Mucosa of descending colon (tissue), 3 donors: ENCODE data around the gene SHB. TPM values are rescaled to one million over a fixed set of nuclear protein-coding genes. Genes with fewer than 3 reads are reported as not detected.

Source experiments
- ATAC-seq: fragments of 200-7000 bp; cut with Tn5 transposase; one replicate; pipeline ENCODE4 v1.9.1; 2020; ENCODE audit warnings: mild to moderate bottlenecking, moderate library complexity
- DNase-seq, 3 donors: peaks; one replicate each; pipeline ENCODE4 v3.0.0-alpha.2; 2020
- H3K36me3 ChIP-seq: fragments of 200-600 bp; one replicate; pipeline ENCODE4 v1.8.0; 2021; ENCODE audit warnings: low read depth, mild to moderate bottlenecking
- H3K4me1 ChIP-seq: fragments of 200-600 bp; one replicate; pipeline ENCODE4 v1.8.0; 2021; ENCODE audit warnings: low read depth, mild to moderate bottlenecking
- H3K4me3 ChIP-seq: fragments of 200-600 bp; one replicate; pipeline ENCODE4 v1.8.0; 2021; ENCODE audit warnings: mild to moderate bottlenecking
- H3K9me3 ChIP-seq: fragments of 200-600 bp; one replicate; pipeline ENCODE4 v1.8.0; 2021; ENCODE audit warnings: mild to moderate bottlenecking
- intact Hi-C, 2 donors: fragments of 100-400 bp; cut with DNase I in 1 of 2; cut with micrococcal nuclease in 1 of 2; formaldehyde crosslinking; loops; one replicate each; pipeline versions ENCODE4 v1.11.0 to v1.11.1; 2022; cut with DNase I, micrococcal nuclease
- total RNA-seq, 3 donors: library from RNA; stranded (reverse); fragmentation: NEBNext Ultra II Directional in 2 of 3; extraction: Animal tissue kit (Norgen Biotek cat#: 25700) in 2 of 3; gene quantifications; one replicate each; pipeline versions ENCODE4 v1.2.1 to v1.2.4, GENCODE V29; 2021 to 2023
- TF ChIP-seq, protein P1 (sequence below): fragments of 200-600 bp; IDR thresholded peaks from one replicate; pipeline ENCODE4 v1.8.0; 2022; ENCODE audit warnings: antibody characterized with exemption, mild to moderate bottlenecking
- donor health status: DM: no; HTN: no; CAD: no; lungs with moderate emphysema.
- donor health status: DM: no; HTN: no; CAD: no.
- donor health status: DM: no; HTN: yes; CAD: no.

SHB gene
- total RNA-seq, 3 donors from 2014 or later: 20.3 to 23.9 (median 20.6) TPM

DNA sequence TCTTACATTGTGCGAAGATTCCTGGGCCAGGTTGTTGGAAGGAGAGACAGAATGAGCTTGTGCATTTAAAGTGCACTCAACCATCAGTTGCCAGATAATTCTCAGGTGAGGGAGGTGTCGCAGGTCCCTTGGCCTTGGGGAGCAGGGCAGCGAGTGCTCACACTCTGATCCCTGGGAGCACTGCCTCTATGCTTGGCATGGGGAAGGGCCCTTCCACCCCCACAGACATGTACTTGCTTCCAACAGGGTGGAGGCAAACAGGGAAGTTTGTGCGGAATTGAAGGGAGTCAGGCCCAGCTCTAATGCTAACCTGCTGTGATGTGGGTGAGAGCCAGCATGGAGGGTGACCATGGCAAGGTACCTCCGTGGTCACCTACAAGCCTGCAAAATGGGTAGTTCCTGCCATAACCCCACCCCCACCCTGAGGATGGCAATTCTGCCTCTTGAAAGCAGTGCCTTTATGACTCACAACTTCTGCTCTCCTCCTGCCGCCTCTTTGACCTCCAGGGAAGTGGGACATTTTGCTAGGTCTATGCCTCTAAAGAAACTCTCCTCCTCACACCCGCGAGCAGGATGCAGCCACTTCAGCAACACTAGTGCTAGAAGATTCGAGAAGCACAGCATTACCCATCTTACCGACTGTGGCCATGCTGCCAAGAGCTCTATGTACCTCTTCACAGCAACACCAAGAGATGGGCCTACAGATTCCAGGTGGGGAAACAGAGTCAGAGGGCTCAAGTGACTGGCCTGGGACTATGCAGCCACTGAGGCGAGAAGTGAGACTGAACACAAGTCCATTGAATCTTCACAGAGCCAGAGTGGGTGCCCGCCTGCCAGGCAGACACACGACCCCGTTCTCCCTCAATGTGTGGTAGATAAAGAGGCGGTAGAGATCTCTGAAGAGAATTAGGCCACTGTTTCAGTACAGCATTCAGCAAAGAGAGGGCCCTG, 143.0 kb downstream of the SHB start:
- no peaks in the 10 kb centered on the region for H3K36me3 ChIP-seq

DNA sequence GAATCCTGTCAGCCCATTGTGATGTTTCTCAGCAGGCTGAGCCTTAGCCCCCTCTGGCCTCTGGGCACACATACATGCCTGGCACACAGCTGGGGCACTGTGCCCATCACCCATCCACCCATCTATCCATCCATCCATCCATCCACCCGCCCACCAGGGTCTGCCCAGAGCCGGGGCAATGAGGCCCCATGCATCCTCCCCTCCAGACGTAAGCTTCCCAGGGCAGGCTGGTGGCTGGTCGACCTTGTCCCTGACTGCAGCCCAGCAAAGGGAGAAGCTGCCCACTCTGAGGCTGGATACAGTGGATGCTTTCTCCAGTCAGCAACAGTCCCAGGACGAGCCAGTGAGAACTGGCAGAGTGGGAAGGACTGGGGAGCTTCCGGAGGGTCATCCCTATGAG, 144.0 kb downstream of the SHB start:
- TF ChIP-seq, protein P1, sequence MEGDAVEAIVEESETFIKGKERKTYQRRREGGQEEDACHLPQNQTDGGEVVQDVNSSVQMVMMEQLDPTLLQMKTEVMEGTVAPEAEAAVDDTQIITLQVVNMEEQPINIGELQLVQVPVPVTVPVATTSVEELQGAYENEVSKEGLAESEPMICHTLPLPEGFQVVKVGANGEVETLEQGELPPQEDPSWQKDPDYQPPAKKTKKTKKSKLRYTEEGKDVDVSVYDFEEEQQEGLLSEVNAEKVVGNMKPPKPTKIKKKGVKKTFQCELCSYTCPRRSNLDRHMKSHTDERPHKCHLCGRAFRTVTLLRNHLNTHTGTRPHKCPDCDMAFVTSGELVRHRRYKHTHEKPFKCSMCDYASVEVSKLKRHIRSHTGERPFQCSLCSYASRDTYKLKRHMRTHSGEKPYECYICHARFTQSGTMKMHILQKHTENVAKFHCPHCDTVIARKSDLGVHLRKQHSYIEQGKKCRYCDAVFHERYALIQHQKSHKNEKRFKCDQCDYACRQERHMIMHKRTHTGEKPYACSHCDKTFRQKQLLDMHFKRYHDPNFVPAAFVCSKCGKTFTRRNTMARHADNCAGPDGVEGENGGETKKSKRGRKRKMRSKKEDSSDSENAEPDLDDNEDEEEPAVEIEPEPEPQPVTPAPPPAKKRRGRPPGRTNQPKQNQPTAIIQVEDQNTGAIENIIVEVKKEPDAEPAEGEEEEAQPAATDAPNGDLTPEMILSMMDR: no peak
- ATAC-seq (no peak), DNase-seq (no peak)
- no peak overlapping the region for H3K4me3 ChIP-seq
- H3K36me3 ChIP-seq: no peaks in the 10 kb centered on the region
- no peaks in the 10 kb centered on the region for H3K4me1 ChIP-seq
- no peaks in the 10 kb centered on the region for H3K9me3 ChIP-seq
- intact Hi-C loops: loop anchor here in 1 of 2 donors (10.0 kb wide), 1 partner anchor 140 kb away; the partner anchor contains the start of gene SHB

More for the DNA sequence above, 143.0 kb downstream of the SHB start:
- intact Hi-C loops: loop anchor here in 1 of 2 donors (10.0 kb wide), 1 partner anchor 139 kb away; the partner anchor contains the start of gene SHB
- no peak for DNase-seq
- TF ChIP-seq, protein P1: no peak
- no peaks in the 10 kb centered on the region for H3K9me3 ChIP-seq
- no peak overlapping the region for H3K4me3 ChIP-seq
- ATAC-seq: no peak
- H3K4me1 ChIP-seq: no peaks in the 10 kb centered on the region

GRCh38 chr9:37924538-37924937, 144.5 kb downstream of the SHB start:
- TF ChIP-seq, protein P1: no peak
- intact Hi-C loops: loop anchor here in 1 of 2 donors (10.0 kb wide), 1 partner anchor 140 kb away; the partner anchor contains the start of gene SHB
- ATAC-seq: no peak
- no peak overlapping the region for H3K4me3 ChIP-seq
- H3K4me1 ChIP-seq: no peaks in the 10 kb centered on the region
- no peak for DNase-seq
- H3K9me3 ChIP-seq: no peaks in the 10 kb centered on the region
- H3K36me3 ChIP-seq: no peaks in the 10 kb centered on the region

- ATAC-seq (no peak), DNase-seq (no peak)
- Histone ChIP-seq H3K9me3 (no peaks in the 10 kb centered on the region), H3K36me3 (no peaks in the 10 kb centered on the region), H3K4me3 (no peak overlapping the region), H3K4me1 (no peaks in the 10 kb centered on the region)
- TF ChIP-seq, protein P1: no peak
- intact Hi-C loops: loop anchor here in 1 of 2 donors (10.0 kb wide), 1 partner anchor 141 kb away; the partner anchor contains the start of gene SHB
These were observed 145.1 kb downstream of the SHB start for GRCh38 chr9:37923796-37924427.

DNA sequence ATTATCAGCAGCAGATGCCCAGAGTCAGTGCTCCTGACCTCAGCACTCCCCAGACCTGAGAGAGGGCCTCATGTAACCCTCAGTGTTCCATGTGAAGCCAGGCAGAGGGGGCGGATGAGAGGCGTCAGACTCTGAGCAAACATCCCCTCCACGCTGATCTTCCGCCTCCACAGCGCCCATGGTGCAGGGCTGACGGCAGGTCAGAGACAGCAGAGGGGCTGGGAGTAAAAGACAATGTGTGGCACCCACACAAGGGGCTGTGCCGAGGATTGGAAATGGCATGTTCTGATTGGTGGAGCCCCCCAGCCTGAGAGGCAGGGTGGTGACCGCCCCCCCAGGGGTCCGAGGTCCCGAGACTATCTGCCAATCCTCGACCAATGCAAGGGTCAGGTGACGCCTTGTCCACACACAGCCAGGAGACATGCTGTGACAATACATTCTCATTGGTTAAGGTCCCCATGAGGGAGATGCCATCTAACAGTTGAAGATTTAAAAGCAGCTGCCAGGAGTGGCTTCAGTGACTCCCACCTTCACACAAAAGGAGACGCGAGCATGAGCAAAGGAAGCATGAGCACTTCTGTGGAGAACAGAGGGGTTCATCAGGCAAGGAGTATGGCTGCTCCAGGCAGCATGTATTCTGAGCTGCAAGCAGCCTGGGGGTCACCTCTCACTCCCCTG, 145.8 kb downstream of the SHB start:
- TF ChIP-seq, protein P1: no peak

More for the DNA sequence above, 145.8 kb downstream of the SHB start:
- DNase-seq (no peak), ATAC-seq (no peak)
- Histone ChIP-seq H3K4me3 (no peak overlapping the region), H3K36me3 (no peaks in the 10 kb centered on the region), H3K9me3 (no peaks in the 10 kb centered on the region), H3K4me1 (no peaks in the 10 kb centered on the region)
- intact Hi-C loops: loop anchor here in 1 of 2 donors (10.0 kb wide), 1 partner anchor 142 kb away; the partner anchor contains the start of gene SHB
